ENCODE measurements around the gene PTPRG.

The PTPRG gene

GRCh38 chr3:61946570-61947324, 385.4 kb downstream of the PTPRG start:
- no peak overlapping the region for H3K4me3 ChIP-seq (ENCODE audit: low read depth, low read length)
- no peak for DNase-seq (ENCODE audit: low read depth)

- no peak for DNase-seq (ENCODE audit: low read depth)
- H3K4me3 ChIP-seq (ENCODE audit: low read depth, low read length), result no peak overlapping the region
Observed at GRCh38 chr3:61947456-61947855, 386.1 kb downstream of the PTPRG start.

GRCh38 chr3:61948699-61949305, 387.4 kb downstream of the PTPRG start:
- H3K4me3 ChIP-seq (ENCODE audit: low read depth, low read length), result no peak overlapping the region
- no peak for DNase-seq (ENCODE audit: low read depth)

GRCh38 chr3:61954097-61954540, 392.7 kb downstream of the PTPRG start:
- no peak overlapping the region for H3K4me3 ChIP-seq (ENCODE audit: low read depth, low read length)
- peak; percentile 76 for DNase-seq (ENCODE audit: low read depth)

GRCh38 chr3:61955483-61955882, 394.1 kb downstream of the PTPRG start:
- H3K4me3 ChIP-seq (ENCODE audit: low read depth, low read length), result no peak overlapping the region
- DNase-seq (ENCODE audit: low read depth), result peak; percentile 24

GRCh38 chr3:61956236-61956635, 394.9 kb downstream of the PTPRG start:
- peak; percentile 76 for DNase-seq (ENCODE audit: low read depth)
- no peak overlapping the region for H3K4me3 ChIP-seq (ENCODE audit: low read depth, low read length)

GRCh38 chr3:61957259-61957658, 395.9 kb downstream of the PTPRG start:
- no peak overlapping the region for H3K4me3 ChIP-seq (ENCODE audit: low read depth, low read length)
- no peak for DNase-seq (ENCODE audit: low read depth)

- no peak overlapping the region for H3K4me3 ChIP-seq (ENCODE audit: low read depth, low read length)
- DNase-seq (ENCODE audit: low read depth), result no peak
Observed at GRCh38 chr3:61960976-61961375, 399.6 kb downstream of the PTPRG start.

- no peak for DNase-seq (ENCODE audit: low read depth)
- no peak overlapping the region for H3K4me3 ChIP-seq (ENCODE audit: low read depth, low read length)
Observed at GRCh38 chr3:61961900-61962299, 400.5 kb downstream of the PTPRG start.

- peak; percentile 42 for DNase-seq (ENCODE audit: low read depth)
- no peak overlapping the region for H3K4me3 ChIP-seq (ENCODE audit: low read depth, low read length)
Observed at GRCh38 chr3:61964566-61964965, 403.2 kb downstream of the PTPRG start.

GRCh38 chr3:61965770-61966131, 404.4 kb downstream of the PTPRG start:
- DNase-seq (ENCODE audit: low read depth), result no peak
- H3K4me3 ChIP-seq (ENCODE audit: low read depth, low read length), result no peak overlapping the region

GRCh38 chr3:61966200-61966599, 404.8 kb downstream of the PTPRG start:
- DNase-seq (ENCODE audit: low read depth), result no peak
- no peak overlapping the region for H3K4me3 ChIP-seq (ENCODE audit: low read depth, low read length)

GRCh38 chr3:61967019-61967418, 405.6 kb downstream of the PTPRG start:
- H3K4me3 ChIP-seq (ENCODE audit: low read depth, low read length), result no peak overlapping the region
- DNase-seq (ENCODE audit: low read depth), result no peak

GRCh38 chr3:61967937-61968336, 406.6 kb downstream of the PTPRG start:
- DNase-seq (ENCODE audit: low read depth), result no peak
- H3K4me3 ChIP-seq (ENCODE audit: low read depth, low read length), result no peak overlapping the region

- DNase-seq (ENCODE audit: low read depth), result no peak
- H3K4me3 ChIP-seq (ENCODE audit: low read depth, low read length), result no peak overlapping the region
Observed at GRCh38 chr3:61974662-61975061, 413.3 kb downstream of the PTPRG start.

GRCh38 chr3:61975199-61975598, 413.8 kb downstream of the PTPRG start:
- H3K4me3 ChIP-seq (ENCODE audit: low read depth, low read length), result no peak overlapping the region

GRCh38 chr3:61975936-61976335, 414.6 kb downstream of the PTPRG start:
- H3K4me3 ChIP-seq (ENCODE audit: low read depth, low read length), result no peak overlapping the region
- no peak for DNase-seq (ENCODE audit: low read depth)

More at GRCh38 chr3:61975199-61975598, 413.8 kb downstream of the PTPRG start:
- no peak for DNase-seq (ENCODE audit: low read depth)

GRCh38 chr3:61978460-61979419, 417.4 kb downstream of the PTPRG start:
- DNase-seq (ENCODE audit: low read depth), result no peak
- no peak overlapping the region for H3K4me3 ChIP-seq (ENCODE audit: low read depth, low read length)

- DNase-seq (ENCODE audit: low read depth), result no peak
- H3K4me3 ChIP-seq (ENCODE audit: low read depth, low read length), result no peak overlapping the region
Observed at GRCh38 chr3:61979638-61980037, 418.3 kb downstream of the PTPRG start.

GRCh38 chr3:61980041-61980440, 418.7 kb downstream of the PTPRG start:
- no peak for DNase-seq (ENCODE audit: low read depth)
- no peak overlapping the region for H3K4me3 ChIP-seq (ENCODE audit: low read depth, low read length)
